Osteocyte (in vitro differentiated cells): ENCODE results near the gene IGFBP4. TPM values are rescaled to one million over a fixed set of nuclear protein-coding genes. Genes with fewer than 3 reads are reported as not detected.
A peak's percentile ranks its signal among the peaks of the same experiment; 100 is the strongest.

Experiments used
- DNase-seq: peaks from one replicate; pipeline ENCODE4 v3.0.0; 2021; ENCODE audit warnings: mixed read lengths; ENCODE audit not compliant: unreplicated experiment; ENCODE audit errors: extremely low spot score
- H3K27ac Mint-ChIP-seq: one replicate; pipeline ENCODE4 v1.8.0; 2021; ENCODE audit warnings: mild to moderate bottlenecking, mixed read lengths; ENCODE audit not compliant: unreplicated experiment
- H3K27me3 Mint-ChIP-seq: one replicate; pipeline ENCODE4 v1.8.0; 2021; ENCODE audit warnings: mixed read lengths; ENCODE audit not compliant: unreplicated experiment
- H3K36me3 Mint-ChIP-seq: one replicate; pipeline ENCODE4 v1.8.0; 2021; ENCODE audit warnings: mixed read lengths; ENCODE audit not compliant: unreplicated experiment
- H3K4me1 Mint-ChIP-seq: one replicate; pipeline ENCODE4 v1.8.0; 2021; ENCODE audit warnings: mixed read lengths; ENCODE audit not compliant: unreplicated experiment
- H3K4me3 Mint-ChIP-seq: one replicate; pipeline ENCODE4 v1.8.0; 2021; ENCODE audit warnings: mild to moderate bottlenecking, moderate library complexity, mixed read lengths; ENCODE audit not compliant: unreplicated experiment
- H3K9me3 Mint-ChIP-seq: one replicate; pipeline ENCODE4 v1.8.0; 2021; ENCODE audit warnings: mixed read lengths; ENCODE audit not compliant: unreplicated experiment
- CTCF ChIP-seq: fragments of 200-600 bp; sonication (generic); IDR thresholded peaks from 2 replicates; pipeline ENCODE4 v1.5.0; 2021; ENCODE audit warnings: antibody characterized with exemption, mild to moderate bottlenecking, moderate library complexity
- total RNA-seq: library from RNA; stranded (reverse); gene quantifications from 2 replicates; pipeline ENCODE4 v1.2.1, GENCODE V29; 2021

IGFBP4 gene
- total RNA-seq, 1 donor from 2014 or later = 2,074 TPM

- Mint-ChIP-seq H3K27me3 (no peaks in the 10 kb centered on the region), H3K4me3 (no peak overlapping the region), H3K4me1 (no peaks in the 10 kb centered on the region), H3K9me3 (no peaks in the 10 kb centered on the region), H3K27ac (no peak overlapping the region), H3K36me3 (no peaks in the 10 kb centered on the region)
- no peak for TF ChIP-seq CTCF
- no peak for DNase-seq
Observed at GRCh38 chr17:40425741-40426140, 17.5 kb upstream of the IGFBP4 start.

GRCh38 chr17:40427002-40427491 is 16.2 kb upstream of the IGFBP4 start:
- TF ChIP-seq CTCF = no peak
- H3K27ac Mint-ChIP-seq = no peak overlapping the region
- H3K4me3 Mint-ChIP-seq = no peak overlapping the region
- H3K4me1 Mint-ChIP-seq = no peaks in the 10 kb centered on the region
- H3K9me3 Mint-ChIP-seq = no peaks in the 10 kb centered on the region
- no peak for DNase-seq
- no peaks in the 10 kb centered on the region for H3K36me3 Mint-ChIP-seq
- no peaks in the 10 kb centered on the region for H3K27me3 Mint-ChIP-seq

- Mint-ChIP-seq H3K36me3 (no peaks in the 10 kb centered on the region), H3K4me1 (peaks cover 2% of the 10 kb centered on the region), H3K4me3 (no peak overlapping the region), H3K27me3 (no peaks in the 10 kb centered on the region), H3K9me3 (no peaks in the 10 kb centered on the region), H3K27ac (no peak overlapping the region)
- no peak for TF ChIP-seq CTCF
- DNase-seq = no peak
Observed at GRCh38 chr17:40430272-40431230, 12.7 kb upstream of the IGFBP4 start.

- TF ChIP-seq CTCF = no peak
- no peak for DNase-seq
- H3K27ac Mint-ChIP-seq = no peak overlapping the region
- no peaks in the 10 kb centered on the region for H3K36me3 Mint-ChIP-seq
- H3K4me1 Mint-ChIP-seq = peaks cover 2% of the 10 kb centered on the region
- H3K4me3 Mint-ChIP-seq = no peak overlapping the region
- no peaks in the 10 kb centered on the region for H3K9me3 Mint-ChIP-seq
- no peaks in the 10 kb centered on the region for H3K27me3 Mint-ChIP-seq
Observed at GRCh38 chr17:40431231-40431602, 12.0 kb upstream of the IGFBP4 start.

- Mint-ChIP-seq H3K36me3 (no peaks in the 10 kb centered on the region), H3K4me3 (no peak overlapping the region), H3K27me3 (no peaks in the 10 kb centered on the region), H3K4me1 (peaks cover 7% of the 10 kb centered on the region), H3K9me3 (no peaks in the 10 kb centered on the region), H3K27ac (peak overlapping the region; percentile 66)
- TF ChIP-seq CTCF = no peak
- DNase-seq = no peak
Observed at GRCh38 chr17:40432864-40433528, 10.3 kb upstream of the IGFBP4 start.
